ENCODE results near the gene CDH22.

CDH22 gene

DNA sequence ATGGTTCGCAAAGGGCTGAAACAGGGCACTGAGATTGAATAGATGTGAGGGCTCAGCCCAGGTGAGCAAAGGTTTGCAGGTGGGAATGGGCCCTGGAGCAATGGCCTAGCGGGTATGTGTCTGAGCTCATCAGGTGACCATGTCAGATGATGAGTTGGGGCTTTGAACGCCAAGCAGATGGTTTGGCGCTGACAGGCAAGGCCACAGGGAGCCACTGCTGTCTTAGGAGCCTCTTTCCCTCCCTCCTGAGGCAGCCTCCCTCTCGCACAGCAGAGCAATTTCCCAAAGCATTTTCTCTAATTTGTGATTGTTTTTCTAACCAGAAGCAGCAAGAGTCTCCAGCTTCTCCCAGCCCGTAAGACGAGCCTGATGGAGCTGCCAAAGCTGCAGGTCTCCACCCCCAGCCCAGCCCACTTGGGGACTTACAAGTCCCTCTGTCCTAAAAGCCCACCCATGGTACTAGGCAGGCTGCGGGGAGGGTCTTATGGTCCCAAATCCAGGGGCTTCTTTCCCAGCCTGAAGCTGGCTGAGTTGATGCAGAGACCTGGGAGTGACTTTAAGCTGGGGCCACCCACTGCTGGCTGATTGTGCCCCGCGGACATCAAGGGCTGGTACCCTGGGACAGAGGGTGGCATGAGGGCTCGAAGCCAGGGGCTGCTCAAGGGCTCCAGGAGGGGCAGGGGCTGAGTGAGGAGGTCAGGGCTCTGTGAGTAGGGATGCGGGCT lies 11.6 kb downstream of the CDH22 start:
- DNase-seq, result no peak

DNA sequence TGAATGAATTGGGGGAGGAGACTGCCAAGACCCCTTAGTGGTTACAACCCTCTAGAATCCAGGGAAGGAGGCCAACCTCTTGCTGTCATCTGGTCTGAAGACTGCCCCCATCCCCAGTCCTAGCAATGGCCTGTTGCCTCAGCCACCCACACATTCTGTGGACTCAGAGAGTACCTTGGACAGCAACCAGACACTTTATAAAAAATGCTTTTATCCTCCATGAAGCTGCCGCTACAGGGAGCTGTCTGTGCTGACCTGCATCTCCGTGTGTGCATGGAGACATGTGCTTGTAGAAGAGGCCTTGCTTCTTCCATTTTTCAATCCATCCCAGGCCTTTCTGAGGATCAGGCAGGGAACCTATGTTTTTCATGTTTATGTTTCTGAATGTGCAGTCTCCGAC lies 15.2 kb downstream of the CDH22 start:
- DNase-seq, result no peak

- no peak for DNase-seq
These were observed 16.9 kb downstream of the CDH22 start for GRCh38 chr20:46291401-46291800.

GRCh38 chr20:46289432-46289831 lies 18.9 kb downstream of the CDH22 start:
- no peak for DNase-seq

DNA sequence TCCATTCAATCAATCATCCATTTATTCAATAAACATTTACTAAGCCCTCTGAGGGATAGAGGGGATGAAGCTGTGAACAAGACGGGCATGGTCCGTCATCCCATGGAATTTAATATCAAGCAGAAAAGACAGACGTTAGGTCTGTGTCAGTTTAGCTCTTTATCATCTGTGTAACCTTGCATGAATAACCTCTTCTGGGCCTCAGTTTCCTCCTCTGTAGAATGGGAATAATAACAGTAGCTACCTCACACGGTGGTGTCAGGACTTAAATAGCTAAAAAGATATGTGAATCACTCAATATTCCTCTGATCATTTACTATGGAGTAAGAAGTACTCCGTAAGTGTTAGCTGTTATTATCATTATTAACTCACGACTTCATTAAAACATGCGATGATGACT lies 21.3 kb downstream of the CDH22 start:
- DNase-seq, result no peak

GRCh38 chr20:46286382-46286781 lies 21.9 kb downstream of the CDH22 start:
- DNase-seq, result no peak

DNA sequence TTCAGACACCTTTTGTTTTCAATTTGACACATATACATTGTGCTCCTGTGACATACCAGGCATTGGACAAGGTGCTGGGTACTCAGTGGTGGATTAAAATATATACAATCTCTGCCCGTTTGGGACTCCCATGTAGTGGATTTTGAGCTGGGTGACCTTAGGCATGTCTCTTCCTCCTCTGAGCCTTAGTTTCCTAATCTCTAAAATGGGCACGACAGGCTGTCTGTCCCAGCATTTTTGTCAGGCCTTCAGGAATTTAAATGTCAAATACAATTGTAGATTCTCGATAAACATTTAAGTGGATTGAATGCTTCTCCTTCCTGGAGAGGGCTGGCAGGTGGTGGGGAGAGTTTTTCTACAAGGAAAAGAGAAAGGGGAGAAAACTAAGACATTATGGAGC lies 22.6 kb downstream of the CDH22 start:
- no peak for DNase-seq

- no peak for DNase-seq
These were observed 23.2 kb downstream of the CDH22 start for GRCh38 chr20:46285072-46285471.

- DNase-seq, result no peak
These were observed 24.3 kb downstream of the CDH22 start for GRCh38 chr20:46284040-46284427.

DNA sequence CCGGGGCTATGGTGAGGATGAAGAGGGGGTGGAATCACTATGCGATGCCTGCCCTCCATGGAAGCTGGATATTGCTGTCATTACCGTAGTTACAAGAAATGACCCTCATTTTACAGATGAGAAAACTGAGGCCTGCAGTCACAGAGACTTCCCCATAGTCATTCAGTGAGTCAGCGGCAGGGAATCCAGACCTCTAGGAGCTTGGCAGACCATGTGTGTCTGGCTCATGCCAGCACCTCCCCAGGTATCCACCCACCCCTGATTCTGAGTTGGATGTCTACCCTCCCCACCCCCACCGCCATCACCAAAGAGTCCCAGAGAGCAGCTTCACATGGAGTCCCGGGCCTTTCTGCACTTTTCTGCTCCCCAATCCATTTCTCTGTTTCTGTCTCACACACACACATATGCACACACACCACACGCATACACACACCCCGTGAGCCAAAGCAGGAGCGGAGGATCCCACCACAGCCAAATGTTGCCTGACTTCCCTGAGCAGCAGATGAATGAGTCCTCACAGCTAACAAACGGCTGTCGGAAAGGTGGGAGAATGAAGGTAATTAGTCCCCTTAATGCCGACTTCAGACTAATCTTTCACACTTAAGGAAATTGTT lies 24.8 kb downstream of the CDH22 start:
- no peak for DNase-seq

- DNase-seq, result no peak
These were observed 25.6 kb downstream of the CDH22 start for GRCh38 chr20:46282669-46283068.

DNA sequence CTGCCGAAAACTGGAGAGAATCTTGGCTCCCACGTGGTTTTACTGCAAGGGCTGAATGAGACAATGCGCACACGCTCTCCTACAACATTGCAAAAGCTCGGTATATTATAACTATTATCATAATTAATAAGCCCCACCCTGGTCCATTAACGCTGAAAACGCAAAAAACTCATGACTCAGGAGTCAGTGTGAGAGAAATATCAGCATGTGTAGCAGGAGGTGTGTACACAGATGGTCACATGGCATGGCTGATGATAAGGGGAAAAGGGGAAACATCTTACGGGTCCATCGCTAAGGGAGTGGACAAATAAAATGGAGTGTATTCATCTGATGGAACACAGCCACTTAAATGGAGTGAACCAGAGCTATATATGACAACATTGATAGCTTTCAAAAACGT lies 29.2 kb downstream of the CDH22 start:
- no peak for DNase-seq

GRCh38 chr20:46277602-46278001 lies 30.7 kb downstream of the CDH22 start:
- no peak for DNase-seq

DNA sequence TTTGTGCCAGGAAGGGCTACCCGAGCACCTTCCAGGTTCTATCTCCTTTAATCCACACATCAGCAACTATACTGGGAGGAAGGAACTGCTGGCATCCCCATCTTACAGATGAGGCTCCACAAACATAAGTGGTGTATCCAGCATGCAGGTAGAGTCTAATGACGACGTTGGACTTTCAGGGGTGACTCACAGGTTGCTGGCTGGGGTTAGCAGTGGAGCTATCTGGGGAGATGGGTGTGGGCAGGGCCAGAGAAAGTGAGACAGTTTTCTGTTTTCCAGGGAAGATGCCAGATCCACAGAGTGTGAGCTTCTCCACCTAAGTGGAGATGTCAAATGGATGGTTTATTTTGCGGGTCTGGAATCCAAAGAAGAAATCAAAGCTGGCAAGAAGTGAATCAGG lies 31.8 kb downstream of the CDH22 start:
- DNase-seq, result no peak

DNA sequence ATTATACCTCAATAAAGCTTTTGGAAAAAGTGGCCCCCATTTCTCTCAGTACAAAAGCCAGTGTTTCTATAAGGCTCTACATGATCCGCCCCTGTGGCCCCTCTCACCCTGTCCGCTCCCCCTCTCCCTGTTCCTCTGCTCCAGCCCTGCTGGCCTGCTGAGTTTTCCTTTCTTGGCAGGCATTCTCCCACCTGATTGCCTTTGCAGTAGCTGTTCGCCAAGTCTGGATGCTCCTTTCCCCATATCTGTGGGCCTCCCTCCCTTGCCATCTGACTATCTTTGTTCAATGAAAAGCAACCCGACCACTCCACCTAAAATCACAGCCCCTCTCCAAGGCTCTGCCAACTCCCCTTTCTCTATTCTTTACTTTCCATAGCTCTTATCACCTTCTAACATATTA lies 33.2 kb downstream of the CDH22 start:
- no peak for DNase-seq

DNA sequence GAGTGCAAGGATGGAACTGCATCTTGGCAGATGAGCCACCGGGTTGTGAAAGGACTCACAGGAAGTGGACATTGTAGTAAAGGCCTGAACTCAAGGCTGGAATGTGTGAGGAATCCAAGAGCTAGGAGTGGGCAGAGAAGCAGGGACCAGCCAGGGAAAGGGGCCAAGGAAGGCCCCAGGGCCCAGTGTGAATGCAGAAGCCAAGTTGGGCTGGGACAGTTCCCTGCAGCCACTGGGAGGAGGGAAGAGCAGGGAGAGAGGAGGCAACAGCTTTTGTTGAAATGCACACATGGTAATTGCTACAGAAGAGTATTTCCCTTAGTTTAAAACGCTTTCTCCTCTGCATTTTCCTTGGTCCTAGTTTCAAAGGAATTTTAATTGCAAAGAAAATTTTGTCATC lies 34.6 kb downstream of the CDH22 start:
- no peak for DNase-seq

DNA sequence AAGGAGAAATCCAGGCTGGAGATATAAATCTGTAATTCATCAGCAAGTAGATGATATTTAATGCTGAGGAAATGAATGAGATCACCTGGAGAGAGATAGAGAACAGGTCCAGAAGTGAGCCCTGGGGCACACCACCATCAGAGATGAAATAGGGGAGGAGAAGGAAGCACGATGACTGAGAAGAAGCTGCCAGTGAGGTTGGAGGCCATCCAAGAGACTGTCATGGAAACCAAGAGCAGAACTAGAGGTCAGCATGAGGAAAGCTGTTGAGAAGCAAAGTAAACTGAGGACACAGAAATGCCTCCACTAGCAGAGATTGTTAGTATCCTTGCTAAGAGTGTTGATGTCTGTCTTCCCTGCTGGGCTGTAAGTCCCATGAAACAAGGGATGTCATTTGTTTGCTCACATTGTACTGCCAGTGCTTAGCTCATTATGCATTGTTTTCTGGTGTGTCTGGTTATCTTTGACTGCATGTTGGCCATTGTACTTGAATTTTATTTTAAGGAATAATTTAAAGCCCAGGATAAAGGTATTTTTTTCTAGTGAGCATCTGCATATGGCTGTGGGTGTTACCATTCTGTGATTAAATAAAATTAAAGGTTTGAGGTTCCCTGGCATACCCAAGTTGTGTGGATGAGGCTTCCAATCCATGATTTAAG lies 35.8 kb downstream of the CDH22 start:
- DNase-seq, result no peak

DNA sequence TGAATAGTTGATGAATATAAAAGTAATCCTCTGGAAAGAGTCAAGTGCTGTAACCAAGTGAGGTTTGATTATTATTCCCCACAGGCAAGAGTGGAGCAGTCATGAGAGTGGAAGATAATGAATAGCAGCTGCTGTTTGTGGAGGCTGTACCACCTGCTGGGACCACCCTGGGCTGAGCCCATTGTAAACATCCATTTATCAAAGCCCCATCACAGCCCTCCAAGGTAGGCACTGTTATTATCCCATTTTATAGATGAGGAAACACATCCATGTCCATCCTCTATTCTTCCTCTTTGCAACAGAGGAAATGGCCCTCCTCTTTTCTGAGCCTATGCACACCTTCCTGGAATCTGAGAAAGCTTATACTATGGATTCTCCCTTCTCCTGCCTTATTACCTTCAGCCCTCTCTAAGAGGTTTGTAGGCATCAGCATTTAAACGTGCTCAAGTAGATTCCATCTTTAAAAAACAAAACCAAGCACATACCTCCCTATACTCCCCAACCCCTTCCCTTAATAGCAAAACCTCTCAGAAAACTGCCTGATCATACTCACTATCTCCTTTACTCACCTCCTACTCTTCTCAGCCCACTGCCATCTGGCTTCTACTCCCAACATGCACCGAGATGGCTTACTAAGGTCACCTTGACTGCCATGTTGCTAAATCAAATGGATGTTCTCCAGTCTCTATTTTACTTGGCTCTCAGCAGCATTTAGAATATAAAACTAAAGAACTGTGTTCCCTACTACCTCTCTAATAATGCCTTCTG lies 37.1 kb downstream of the CDH22 start:
- no peak for DNase-seq

GRCh38 chr20:46269372-46269771 lies 38.9 kb downstream of the CDH22 start:
- DNase-seq, result no peak

DNA sequence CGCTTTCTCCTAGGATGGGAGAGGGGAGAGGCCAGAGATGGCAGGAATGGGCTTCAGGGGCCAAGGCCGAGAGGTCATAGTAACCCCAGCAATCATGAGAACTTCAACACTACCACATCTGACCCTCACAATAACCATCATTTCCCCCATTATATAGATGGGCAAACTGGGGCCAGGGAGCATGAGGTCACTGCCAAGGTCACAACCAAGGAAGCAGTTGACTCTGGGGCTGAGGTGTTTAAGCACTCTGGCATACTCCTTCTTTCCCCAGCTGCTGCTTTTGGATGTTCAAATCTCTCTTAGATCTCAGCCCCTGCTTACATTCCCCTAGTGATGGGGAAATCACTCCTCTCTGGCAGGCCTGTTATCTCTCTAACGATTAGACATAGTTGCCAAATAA lies 39.6 kb downstream of the CDH22 start:
- no peak for DNase-seq

DNA sequence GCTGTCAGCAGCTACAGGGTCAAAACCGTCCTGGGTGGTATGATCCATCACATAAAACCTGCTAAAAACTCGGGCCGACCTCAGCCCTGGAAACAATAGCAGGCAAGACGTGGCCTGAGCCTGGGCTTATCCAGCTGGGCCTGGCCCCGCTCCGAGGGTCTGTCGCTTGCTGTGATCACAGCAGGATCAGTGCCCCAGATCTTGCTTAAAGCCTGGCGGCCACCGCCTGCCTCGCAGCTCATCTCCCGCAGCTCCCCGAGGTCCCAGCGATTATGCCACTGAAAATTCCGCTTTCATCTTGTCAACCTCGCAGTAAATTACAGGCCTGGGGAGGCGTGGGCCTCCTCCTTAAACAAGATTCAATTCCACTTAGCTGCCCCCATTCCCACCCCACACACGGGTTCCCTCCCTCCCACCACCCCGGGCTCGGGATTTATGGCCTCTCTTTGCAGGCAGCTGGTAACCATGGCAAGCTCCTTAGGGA lies 40.1 kb downstream of the CDH22 start:
- no peak for DNase-seq

DNA sequence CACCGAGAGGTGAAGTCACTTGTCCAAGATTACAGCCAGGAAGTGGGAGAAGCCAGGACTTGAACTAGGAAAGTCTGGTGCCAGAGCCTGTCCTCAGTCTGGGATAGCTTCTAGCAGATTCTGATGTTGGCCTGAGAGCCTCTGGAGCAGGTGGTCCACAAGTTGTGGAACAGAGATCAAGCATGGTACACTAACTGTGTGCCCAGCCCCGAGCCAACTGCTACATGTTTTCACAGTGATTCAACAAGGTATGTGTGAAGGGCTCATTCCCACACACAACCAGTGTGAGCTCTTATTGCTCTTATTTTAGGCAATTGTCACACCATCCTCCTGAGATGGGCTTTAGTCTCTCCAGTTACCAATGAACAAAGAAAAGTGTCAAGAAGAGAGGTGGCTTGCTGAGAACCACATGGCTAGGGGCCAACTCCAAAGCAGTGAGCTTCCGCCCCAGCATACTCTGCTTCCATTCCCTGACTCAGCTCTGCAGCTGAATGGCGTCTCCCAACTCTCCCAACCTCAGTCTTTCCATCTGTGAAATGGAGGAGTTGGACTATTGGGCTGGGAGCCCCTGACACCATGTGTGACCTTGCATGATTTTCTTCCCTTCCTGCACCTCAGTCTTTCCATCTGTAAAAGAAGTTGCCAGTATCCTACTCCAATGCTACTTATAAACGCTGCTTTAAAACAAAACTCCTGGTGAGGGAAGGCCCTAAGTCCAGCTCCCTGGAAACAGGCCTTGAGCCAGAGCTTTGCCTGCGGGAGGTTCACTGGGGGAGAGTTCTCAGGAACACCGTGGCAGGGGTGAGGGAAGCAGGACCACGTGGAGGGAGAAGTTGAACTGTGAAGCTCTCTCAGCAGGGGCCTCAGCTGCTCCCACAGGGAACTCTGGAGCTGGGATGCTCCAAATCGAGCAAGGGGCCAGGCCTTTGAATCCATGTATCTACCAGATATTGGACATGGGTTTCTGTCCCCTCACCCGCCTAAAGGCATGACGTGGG lies 40.9 kb downstream of the CDH22 start:
- no peak for DNase-seq

All from activated T-cell treated with anti-CD3 and anti-CD28 coated beads, Interleukin-2, amount 50 U/mL, for 48 hours (primary cell).